PC-3 (cell line): Measurements from ENCODE around the gene RABGAP1L.

Source experiments
- EZH2 ChIP-seq: fragments of 300-600 bp; sonication (generic); IDR thresholded peaks from one replicate; pipeline ENCODE4 v1.6.1; 2017; ENCODE audit warnings: antibody characterized with exemption, mild to moderate bottlenecking, low read length; ENCODE audit not compliant: unreplicated experiment
- EZH2phosphoT487 ChIP-seq: fragments of 300-600 bp; sonication (generic); IDR thresholded peaks from 2 replicates; pipeline ENCODE4 v1.6.1; 2018; ENCODE audit warnings: mild to moderate bottlenecking, antibody characterized with exemption, low read length, borderline replicate concordance
- TF ChIP-seq, protein P1 (sequence below): fragments of 300-600 bp; sonication (generic); conservative IDR thresholded peaks from 2 replicates; pipeline ENCODE4 v1.5.1; 2017; ENCODE audit warnings: antibody characterized with exemption, low read depth, mild to moderate bottlenecking, low read length

DNA sequence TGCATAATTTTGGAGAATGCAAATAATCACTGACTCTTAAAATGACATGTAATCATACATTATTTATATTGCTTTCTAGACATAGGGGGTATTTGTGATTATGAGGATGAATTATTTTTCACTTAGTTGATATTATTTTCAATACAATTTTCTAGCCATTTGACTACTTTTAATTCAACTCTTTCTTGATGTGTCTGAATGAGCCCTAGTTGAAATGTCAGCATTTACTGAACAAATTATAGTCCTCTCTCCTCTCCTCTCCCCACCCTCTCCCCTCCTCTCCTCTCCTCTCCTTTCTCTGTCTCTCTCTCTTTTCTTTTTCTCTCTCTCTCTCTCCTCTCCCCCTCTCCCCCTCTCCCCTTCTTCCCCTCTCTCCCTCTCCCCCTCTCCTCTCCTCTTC lies 483.1 kb downstream of the RABGAP1L start:
- TF ChIP-seq, protein P1, sequence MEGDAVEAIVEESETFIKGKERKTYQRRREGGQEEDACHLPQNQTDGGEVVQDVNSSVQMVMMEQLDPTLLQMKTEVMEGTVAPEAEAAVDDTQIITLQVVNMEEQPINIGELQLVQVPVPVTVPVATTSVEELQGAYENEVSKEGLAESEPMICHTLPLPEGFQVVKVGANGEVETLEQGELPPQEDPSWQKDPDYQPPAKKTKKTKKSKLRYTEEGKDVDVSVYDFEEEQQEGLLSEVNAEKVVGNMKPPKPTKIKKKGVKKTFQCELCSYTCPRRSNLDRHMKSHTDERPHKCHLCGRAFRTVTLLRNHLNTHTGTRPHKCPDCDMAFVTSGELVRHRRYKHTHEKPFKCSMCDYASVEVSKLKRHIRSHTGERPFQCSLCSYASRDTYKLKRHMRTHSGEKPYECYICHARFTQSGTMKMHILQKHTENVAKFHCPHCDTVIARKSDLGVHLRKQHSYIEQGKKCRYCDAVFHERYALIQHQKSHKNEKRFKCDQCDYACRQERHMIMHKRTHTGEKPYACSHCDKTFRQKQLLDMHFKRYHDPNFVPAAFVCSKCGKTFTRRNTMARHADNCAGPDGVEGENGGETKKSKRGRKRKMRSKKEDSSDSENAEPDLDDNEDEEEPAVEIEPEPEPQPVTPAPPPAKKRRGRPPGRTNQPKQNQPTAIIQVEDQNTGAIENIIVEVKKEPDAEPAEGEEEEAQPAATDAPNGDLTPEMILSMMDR, result no peak
- TF ChIP-seq EZH2phosphoT487, result no peak
- TF ChIP-seq EZH2, result no peak
